DND-41 (cell line): ENCODE measurements around the gene CCDC183.
"Not testable (repeated sequence)": the region's sequence is repeated elsewhere in the genome, so short reads cannot be mapped to it uniquely, and the experiment has no call there.

Source experiments
- ATAC-seq: fragments of 200-7000 bp; cut with Tn5 transposase; 3 replicates; pipeline ENCODE4 v1.9.1; 2021; ENCODE audit warnings: low read depth; ENCODE audit not compliant: insufficient read depth
- DNase-seq: peaks from one replicate; pipeline ENCODE4 v3.0.0-alpha.2; 2020
- H2AFZ ChIP-seq: 2 replicates; pipeline ENCODE4 v1.6.0; 2012; ENCODE audit warnings: low read depth, low read length
- H3K27ac ChIP-seq: 2 replicates; pipeline ENCODE4 v1.5.1; 2012; ENCODE audit warnings: low read length, inconsistent platforms
- H3K27me3 ChIP-seq: fragments of 200-600 bp; sonication (generic); 2 replicates; pipeline ENCODE4 v1.6.0; 2012; ENCODE audit warnings: low read length, mild to moderate bottlenecking, inconsistent platforms; ENCODE audit not compliant: insufficient read depth, poor library complexity
- H3K36me3 ChIP-seq: 2 replicates; pipeline ENCODE4 v1.5.1; 2012; ENCODE audit warnings: low read length, inconsistent platforms; ENCODE audit not compliant: insufficient read depth
- H3K4me1 ChIP-seq: 2 replicates; pipeline ENCODE4 v1.5.1; 2012; ENCODE audit warnings: mild to moderate bottlenecking, low read length; ENCODE audit not compliant: insufficient read depth
- H3K4me2 ChIP-seq: 2 replicates; pipeline ENCODE4 v1.6.0; 2012; ENCODE audit warnings: mild to moderate bottlenecking, moderate library complexity, low read length, inconsistent platforms; ENCODE audit not compliant: insufficient read depth
- H3K4me3 ChIP-seq, 2 experiments: fragments of 200-600 bp in 1 of 2; shearing (Covaris generic) in 1 of 2; 2 replicates each; pipeline ENCODE4 v1.5.1; 2012 to 2016; ENCODE audit warnings: inconsistent platforms in 2 of 2, low read length in 2 of 2, mild to moderate bottlenecking in 2 of 2, low read depth in 1 of 2, moderate library complexity in 1 of 2
- H3K79me2 ChIP-seq: 2 replicates; pipeline ENCODE4 v1.6.0; 2012; ENCODE audit warnings: low read length, inconsistent platforms; ENCODE audit not compliant: insufficient read depth
- H3K9ac ChIP-seq: 2 replicates; pipeline ENCODE4 v1.6.0; 2012; ENCODE audit warnings: low read depth, mild to moderate bottlenecking, inconsistent platforms, low read length, moderate library complexity
- H3K9me3 ChIP-seq: 2 replicates; pipeline ENCODE4 v1.5.1; 2012; ENCODE audit warnings: low read length, moderate library complexity, mild to moderate bottlenecking, inconsistent platforms; ENCODE audit not compliant: insufficient read depth, severe bottlenecking
- H4K20me1 ChIP-seq: 2 replicates; pipeline ENCODE4 v1.6.0; 2012; ENCODE audit warnings: low read length; ENCODE audit not compliant: insufficient read depth
- CTCF ChIP-seq: IDR thresholded peaks from 2 replicates; pipeline ENCODE4 v1.5.1; 2012; ENCODE audit warnings: borderline replicate concordance, low read length, moderate library complexity, mild to moderate bottlenecking; ENCODE audit not compliant: poor library complexity, severe bottlenecking; ENCODE audit errors: extremely low read depth
- EZH2 ChIP-seq: IDR thresholded peaks from 3 replicates; pipeline ENCODE4 v1.6.1; 2012; ENCODE audit warnings: borderline replicate concordance, low read depth, mild to moderate bottlenecking, moderate library complexity, low read length, inconsistent platforms; ENCODE audit not compliant: severe bottlenecking

Gene CCDC183

GRCh38 chr9:136754626-136755301 is 41.4 kb upstream of the CCDC183 start:
- DNase-seq (no peak), ATAC-seq (no peak)
- no peaks in the 10 kb centered on the region for H4K20me1 ChIP-seq
- no peak overlapping the region for H3K4me3 ChIP-seq
- TF ChIP-seq CTCF: no peak
- no peak overlapping the region for H2AFZ ChIP-seq
- no peaks in the 10 kb centered on the region for H3K36me3 ChIP-seq
- H3K4me1 ChIP-seq: no peaks in the 10 kb centered on the region
- H3K27ac ChIP-seq: no peak overlapping the region
- no peak overlapping the region for H3K4me2 ChIP-seq
- no peaks in the 10 kb centered on the region for H3K27me3 ChIP-seq
- no peaks in the 10 kb centered on the region for H3K9me3 ChIP-seq
- no peak overlapping the region for H3K9ac ChIP-seq
- H3K79me2 ChIP-seq: no peaks in the 10 kb centered on the region

- not testable (repeated sequence) for H3K79me2 ChIP-seq, H3K4me1 ChIP-seq, H3K27me3 ChIP-seq, DNase-seq, ATAC-seq, H2AFZ ChIP-seq, H3K4me2 ChIP-seq, H3K27ac ChIP-seq, H3K4me3 ChIP-seq, H3K9ac ChIP-seq, H4K20me1 ChIP-seq, H3K36me3 ChIP-seq, H3K9me3 ChIP-seq
These were observed 40.6 kb upstream of the CCDC183 start for GRCh38 chr9:136755302-136756133.

GRCh38 chr9:136756134-136756438 is 40.1 kb upstream of the CCDC183 start:
- Histone ChIP-seq H3K79me2 (no peaks in the 10 kb centered on the region), H3K9ac (no peak overlapping the region), H2AFZ (no peak overlapping the region), H3K4me3 (no peak overlapping the region), H3K9me3 (no peaks in the 10 kb centered on the region), H4K20me1 (no peaks in the 10 kb centered on the region), H3K4me1 (no peaks in the 10 kb centered on the region), H3K36me3 (no peaks in the 10 kb centered on the region), H3K4me2 (no peak overlapping the region), H3K27ac (no peak overlapping the region), H3K27me3 (no peaks in the 10 kb centered on the region)
- ATAC-seq (no peak), DNase-seq (no peak)
- no peak for TF ChIP-seq CTCF
- no peak for TF ChIP-seq EZH2

- no peaks in the 10 kb centered on the region for H3K36me3 ChIP-seq
- no peak overlapping the region for H3K4me3 ChIP-seq
- TF ChIP-seq EZH2: no peak
- no peak for TF ChIP-seq CTCF
- H3K9me3 ChIP-seq: no peaks in the 10 kb centered on the region
- H3K4me2 ChIP-seq: no peak overlapping the region
- no peak for ATAC-seq
- no peak overlapping the region for H3K27ac ChIP-seq
- no peak overlapping the region for H2AFZ ChIP-seq
- H3K79me2 ChIP-seq: no peaks in the 10 kb centered on the region
- DNase-seq: no peak
- H3K4me1 ChIP-seq: no peaks in the 10 kb centered on the region
- no peaks in the 10 kb centered on the region for H3K27me3 ChIP-seq
- no peaks in the 10 kb centered on the region for H4K20me1 ChIP-seq
- H3K9ac ChIP-seq: no peak overlapping the region
These were observed 39.3 kb upstream of the CCDC183 start for GRCh38 chr9:136756836-136757235.
